SK-N-SH treated with all-trans-retinoic acid at 6 μM for 48 hours (cell line): ENCODE data around the gene COA7.

Experiments used
- ATAC-seq: fragments of 200-7000 bp; cut with Tn5 transposase; 3 replicates; pipeline ENCODE4 v1.9.1; 2020; ENCODE audit warnings: mild to moderate bottlenecking, moderate library complexity
- ARNTL ChIP-seq: fragments of 450-650 bp; formaldehyde crosslinking; IDR thresholded peaks from 2 replicates; pipeline ENCODE4 v1.5.0; 2020; ENCODE audit warnings: low read depth, mild to moderate bottlenecking, moderate library complexity, borderline replicate concordance
- BACH2 ChIP-seq: fragments of 250-450 bp; sonication (Bioruptor Pico); IDR thresholded peaks from 2 replicates; pipeline ENCODE4 v1.9.0; 2021; ENCODE audit warnings: mild to moderate bottlenecking, borderline replicate concordance
- CREB5 ChIP-seq: fragments of 250-450 bp; sonication (Bioruptor Pico); IDR thresholded peaks from 2 replicates; pipeline ENCODE4 v1.5.1; 2020; ENCODE audit warnings: low read depth, mild to moderate bottlenecking, moderate library complexity
- CSRNP3 ChIP-seq: fragments of 250-450 bp; sonication (Bioruptor Pico); IDR thresholded peaks from 2 replicates; pipeline ENCODE4 v1.5.1; 2021; ENCODE audit warnings: mild to moderate bottlenecking, moderate library complexity
- ESRRG ChIP-seq: fragments of 250-450 bp; sonication (Bioruptor Pico); IDR thresholded peaks from 2 replicates; pipeline ENCODE4 v1.6.1; 2021; ENCODE audit warnings: mild to moderate bottlenecking
- GLIS3 ChIP-seq: fragments of 250-450 bp; sonication (Bioruptor Pico); IDR thresholded peaks from 2 replicates; pipeline ENCODE4 v1.5.0; 2020; ENCODE audit warnings: mild to moderate bottlenecking, moderate library complexity
- ISL1 ChIP-seq: fragments of 250-450 bp; sonication (Bioruptor Pico); IDR thresholded peaks from 2 replicates; pipeline ENCODE4 v2.1.2; 2022; ENCODE audit warnings: mild to moderate bottlenecking, moderate library complexity
- OSR1 ChIP-seq: fragments of 250-450 bp; sonication (Bioruptor Pico); IDR thresholded peaks from 2 replicates; pipeline ENCODE4 v1.8.0; 2022; ENCODE audit warnings: moderate library complexity, mild to moderate bottlenecking, inconsistent platforms
- PATZ1 ChIP-seq: fragments of 250-450 bp; sonication (Bioruptor Pico); IDR thresholded peaks from 2 replicates; pipeline ENCODE4 v1.8.0; 2020; ENCODE audit warnings: mild to moderate bottlenecking, moderate library complexity, borderline replicate concordance
- POU6F1 ChIP-seq: fragments of 250-450 bp; sonication (Bioruptor Pico); IDR thresholded peaks from 2 replicates; pipeline ENCODE4 v1.8.0; 2021; ENCODE audit warnings: low read depth, mild to moderate bottlenecking, moderate library complexity, borderline replicate concordance
- PPARA ChIP-seq: fragments of 250-450 bp; sonication (Bioruptor Pico); IDR thresholded peaks from 2 replicates; pipeline ENCODE4 v1.5.0; 2020; ENCODE audit warnings: mild to moderate bottlenecking, borderline replicate concordance
- TCF4 ChIP-seq: fragments of 250-450 bp; sonication (Bioruptor Pico); IDR thresholded peaks from 2 replicates; pipeline ENCODE4 v1.8.0; 2021; ENCODE audit warnings: mild to moderate bottlenecking, moderate library complexity, borderline replicate concordance
- TOX ChIP-seq: fragments of 250-450 bp; sonication (Bioruptor Pico); IDR thresholded peaks from 2 replicates; pipeline ENCODE4 v1.8.0; 2021; ENCODE audit warnings: mild to moderate bottlenecking, moderate library complexity, borderline replicate concordance
- TSHZ2 ChIP-seq: fragments of 250-450 bp; sonication (Bioruptor Pico); IDR thresholded peaks from 2 replicates; pipeline ENCODE4 v1.5.0; 2020; ENCODE audit warnings: mild to moderate bottlenecking, moderate library complexity
- ZC3H10 ChIP-seq: fragments of 250-450 bp; sonication (Bioruptor Pico); IDR thresholded peaks from 2 replicates; pipeline ENCODE4 v1.5.1; 2021; ENCODE audit warnings: mild to moderate bottlenecking, moderate library complexity
- ZFP3 ChIP-seq: fragments of 250-450 bp; sonication (Bioruptor Pico); IDR thresholded peaks from 2 replicates; pipeline ENCODE4 v1.5.0; 2020; ENCODE audit warnings: mild to moderate bottlenecking, moderate library complexity
- ZFP30 ChIP-seq: fragments of 450-650 bp; formaldehyde crosslinking; IDR thresholded peaks from 2 replicates; pipeline ENCODE4 v1.5.0; 2022; ENCODE audit warnings: mild to moderate bottlenecking, moderate library complexity
- ZNF565 ChIP-seq: fragments of 450-650 bp; formaldehyde crosslinking; conservative IDR thresholded peaks from 2 replicates; pipeline ENCODE4 v1.5.0; 2020; ENCODE audit warnings: low read depth, mild to moderate bottlenecking, moderate library complexity
- ZNF70 ChIP-seq: fragments of 450-650 bp; formaldehyde crosslinking; IDR thresholded peaks from 2 replicates; pipeline ENCODE4 v1.5.0; 2020; ENCODE audit warnings: mild to moderate bottlenecking, moderate library complexity

COA7 gene

GRCh38 chr1:52709016-52709415, 10.9 kb upstream of the COA7 start:
- peak; percentile 20; the same call in 2 of the 3 replicates for ATAC-seq
- TF ChIP-seq GLIS3 (no peak), TSHZ2 (CRISPR knock-in tag) (no peak), ARNTL (no peak), CREB5 (CRISPR knock-in tag) (no peak), BACH2 (CRISPR knock-in tag) (no peak), OSR1 (CRISPR knock-in tag) (no peak), PATZ1 (no peak), PPARA (CRISPR knock-in tag) (no peak), CSRNP3 (no peak), TCF4 (CRISPR knock-in tag) (no peak)

GRCh38 chr1:52707927-52708655, 9.9 kb upstream of the COA7 start:
- no peak for TF ChIP-seq TSHZ2 (CRISPR knock-in tag)
- TF ChIP-seq ZFP3, result no peak
- no peak for TF ChIP-seq POU6F1 (CRISPR knock-in tag)
- TF ChIP-seq GLIS3, result no peak
- no peak for TF ChIP-seq TOX (CRISPR knock-in tag)
- no peak for TF ChIP-seq ISL1 (CRISPR knock-in tag)
- no peak for TF ChIP-seq ZC3H10 (CRISPR knock-in tag)
- TF ChIP-seq CREB5 (CRISPR knock-in tag), result no peak
- TF ChIP-seq ZNF70 (CRISPR knock-in tag), result no peak
- TF ChIP-seq CSRNP3, result no peak
- no peak for TF ChIP-seq OSR1 (CRISPR knock-in tag)
- no peak for TF ChIP-seq ESRRG (CRISPR knock-in tag)
- no peak for TF ChIP-seq ZFP30
- no peak for TF ChIP-seq ZNF565
- TF ChIP-seq, all 23 proteins: peak for 0
- ATAC-seq, result peak; percentile 90
